NOMO-1 (cell line): ENCODE data around the gene NR3C2.

Experiments used
- DNase-seq, 2 experiments: peaks; one replicate each; lab custom pipeline; 2025; ENCODE audit not compliant: unreplicated experiment in 2 of 2; lab: John Stamatoyannopoulos, UW

NR3C2 gene

DNA sequence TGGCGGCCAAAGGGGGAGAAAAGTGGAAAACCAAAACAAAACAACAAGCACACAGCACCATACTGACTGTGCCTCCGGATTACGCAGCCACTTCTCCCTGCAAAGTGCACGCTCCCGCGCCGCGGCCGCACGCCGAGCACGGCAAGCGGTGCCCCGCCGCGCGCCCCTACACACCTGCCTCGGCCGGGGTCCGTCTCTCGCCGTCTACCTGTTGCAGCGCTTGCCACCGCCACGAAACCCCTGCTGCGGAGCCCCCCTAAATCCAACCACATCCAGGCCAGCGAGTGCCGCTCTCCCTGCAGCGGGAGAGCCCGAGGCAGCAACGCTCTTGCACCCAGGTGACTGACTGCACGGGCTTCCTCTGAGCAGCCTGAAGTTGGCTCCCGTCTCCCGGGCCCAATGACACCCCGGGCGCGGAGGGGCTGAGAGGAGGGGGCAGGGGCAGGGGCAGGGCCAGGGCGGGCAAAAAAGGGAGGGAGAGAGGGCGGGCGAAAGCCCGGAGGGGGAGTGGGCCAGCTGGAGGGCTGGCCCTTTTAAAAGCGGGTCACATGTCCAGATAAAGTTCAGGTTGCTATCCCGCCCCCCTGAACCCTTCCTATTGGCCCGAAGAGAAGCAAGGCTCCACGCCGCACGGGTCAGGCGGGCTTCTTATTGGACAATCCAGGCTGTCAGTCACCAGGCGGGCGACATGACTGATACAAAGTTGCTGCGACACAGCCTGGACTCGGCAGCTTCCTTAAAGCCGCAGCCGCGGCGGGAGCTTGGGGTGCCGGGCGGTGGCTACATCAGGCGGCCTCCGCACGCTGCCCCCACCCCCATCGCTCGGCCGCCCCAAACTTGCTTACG is at the start of gene NR3C2:
NR3C2 (minus strand) TSS at position 429 of the 846 bp plus-strand sequence.
- DNase-seq: peak; percentile 93 to 94

DNA sequence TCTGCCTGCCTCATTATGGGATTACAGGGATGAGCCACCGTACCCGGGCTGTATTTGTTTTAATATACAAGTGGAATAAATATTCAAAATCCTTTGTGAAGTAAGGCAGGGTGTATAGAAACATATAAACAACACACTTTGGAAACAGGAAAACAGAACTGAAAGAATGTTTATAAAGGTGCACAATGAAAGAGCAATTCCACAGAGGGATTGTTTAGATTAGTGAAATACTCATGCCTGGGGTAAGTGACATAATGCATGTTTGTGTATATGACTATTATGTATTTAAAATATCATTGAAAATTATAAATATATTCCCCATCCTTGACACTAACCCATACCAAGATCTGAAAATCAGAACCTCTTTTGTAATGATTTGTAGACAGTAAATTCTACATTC is 45.0 kb upstream of the NR3C2 start:
- no peak for DNase-seq

DNA sequence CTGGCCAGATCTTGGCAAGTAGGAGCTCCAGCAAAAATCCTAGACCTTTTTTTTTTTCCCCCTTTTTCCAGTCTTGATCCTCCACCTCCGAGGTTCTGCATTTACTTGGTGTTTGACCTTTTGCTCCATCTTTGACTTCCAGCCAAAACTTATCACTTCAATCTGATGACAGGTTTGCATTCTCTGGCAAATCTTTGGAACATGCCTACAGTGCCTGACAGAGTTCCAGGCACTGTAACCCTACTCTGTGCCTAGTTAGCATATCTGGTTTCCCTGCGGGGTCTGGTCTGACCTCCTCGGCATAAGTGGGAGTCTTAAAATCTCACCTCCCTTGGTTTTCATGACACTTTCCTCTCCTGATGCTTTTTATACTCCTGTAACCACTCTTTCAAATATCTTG is 39.4 kb upstream of the NR3C2 start:
- DNase-seq: no peak

DNA sequence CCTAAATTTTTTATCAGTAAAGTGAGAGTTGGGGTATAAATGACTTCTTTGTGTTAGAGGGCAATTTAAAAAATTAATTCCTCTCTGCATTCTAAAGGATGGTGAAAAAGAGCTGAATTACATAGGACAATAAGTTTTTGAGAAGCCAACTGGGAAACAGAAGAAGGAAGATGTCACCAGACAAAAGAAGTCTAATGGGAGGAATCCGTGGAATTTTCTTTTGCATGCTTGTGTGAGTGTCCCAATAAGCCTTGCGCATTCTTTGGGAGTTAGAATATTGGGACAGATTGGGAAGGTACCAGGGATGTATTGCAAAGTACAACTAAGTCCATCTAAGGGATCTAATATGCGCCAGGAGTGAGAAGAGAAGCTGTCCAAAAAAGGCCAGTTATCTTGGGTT is 35.1 kb upstream of the NR3C2 start:
- DNase-seq: no peak

DNA sequence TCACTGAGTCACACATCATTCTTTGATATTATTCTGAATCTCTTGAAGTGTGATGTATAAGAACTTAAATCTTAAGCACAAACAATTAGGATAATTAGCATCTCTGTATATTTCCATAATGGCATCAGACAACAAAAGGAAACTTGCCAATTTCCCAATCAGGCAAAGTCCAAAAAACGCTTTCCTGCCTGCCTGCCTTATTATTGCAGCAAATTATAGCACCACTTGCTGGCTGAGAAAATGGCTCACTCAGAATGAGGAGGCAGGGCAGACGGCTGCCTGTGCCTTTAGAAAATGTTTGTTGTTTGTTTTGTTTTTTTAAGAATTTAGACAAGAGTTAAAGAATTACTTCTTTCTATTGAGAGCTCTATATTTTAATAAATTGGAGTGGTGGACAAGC is 27.7 kb upstream of the NR3C2 start:
- DNase-seq: no peak

DNA sequence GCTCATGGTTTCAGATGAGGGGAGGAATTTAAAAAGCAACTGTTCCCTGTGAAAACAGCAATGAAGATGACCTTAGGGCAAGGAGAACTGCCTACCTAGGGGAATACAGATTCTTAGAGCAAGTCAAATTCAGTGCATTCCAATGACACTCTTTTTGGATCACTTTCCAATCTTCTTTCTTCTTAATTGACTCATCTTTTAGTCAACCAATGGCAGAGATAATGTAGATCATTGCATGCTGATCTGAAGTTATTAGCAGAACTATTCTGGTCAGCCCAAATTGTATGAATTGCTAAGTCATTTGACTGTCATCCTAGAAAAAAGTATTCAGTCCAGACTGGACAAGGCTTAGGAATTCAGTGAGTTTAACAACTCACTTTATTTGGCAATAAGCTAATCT is 12.6 kb upstream of the NR3C2 start:
- DNase-seq: no peak

DNA sequence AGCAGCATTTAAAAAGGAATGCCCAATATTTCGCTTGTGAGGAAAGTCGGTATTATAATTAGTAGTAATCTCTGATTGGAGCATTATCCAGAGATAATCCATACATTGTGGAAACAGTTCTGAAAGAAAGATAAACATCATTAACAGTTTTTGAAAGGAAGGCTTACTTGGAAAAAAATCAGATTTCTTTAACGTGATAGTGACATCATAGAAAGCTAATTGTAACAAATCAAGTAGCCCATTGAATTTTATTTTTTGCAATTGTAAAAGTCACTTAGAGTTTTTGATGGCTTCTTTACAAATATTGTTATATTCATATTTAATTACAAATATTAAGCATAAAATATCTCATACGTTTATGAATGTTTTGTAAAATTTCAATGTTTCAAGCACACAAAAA is 11.6 kb upstream of the NR3C2 start:
- DNase-seq: no peak

DNA sequence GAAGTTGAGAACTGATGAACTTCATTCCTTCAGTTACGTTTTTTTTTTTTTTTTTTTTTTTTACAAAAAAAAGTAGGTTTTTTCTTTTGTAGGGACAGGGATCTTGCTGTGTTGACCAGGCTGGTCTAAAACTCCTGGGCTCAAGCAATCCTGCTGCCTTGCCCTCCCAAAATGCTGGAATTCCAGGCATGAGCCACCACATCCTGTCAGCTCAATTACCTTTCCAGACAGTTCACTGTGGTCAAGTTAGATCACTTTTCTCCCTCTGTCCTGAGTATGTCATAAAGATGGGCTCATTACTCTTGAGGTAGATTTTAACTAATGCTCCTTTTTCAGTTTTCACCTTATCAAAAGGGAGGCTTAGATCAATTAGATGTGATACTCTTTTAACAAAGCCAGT is 10.8 kb upstream of the NR3C2 start:
- no peak for DNase-seq

DNA sequence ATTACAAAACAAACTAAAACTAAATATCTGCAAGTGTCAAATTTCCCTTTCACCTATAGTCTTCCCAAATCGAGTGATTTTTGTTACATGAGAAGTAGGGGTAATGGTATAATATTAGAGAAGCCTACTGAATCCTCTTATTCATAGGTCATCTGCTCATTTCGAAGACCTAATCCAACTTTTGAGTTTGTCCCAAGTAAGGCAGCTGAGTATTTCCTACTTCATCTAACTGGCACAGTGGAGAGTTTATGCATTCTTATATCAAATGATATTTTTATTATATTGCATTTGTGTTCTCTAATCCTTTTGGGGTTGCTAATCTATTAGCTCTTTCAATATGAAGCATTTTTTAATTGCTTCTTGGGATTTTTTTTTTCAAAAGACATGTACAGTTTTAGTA is 7.7 kb upstream of the NR3C2 start:
- no peak for DNase-seq

DNA sequence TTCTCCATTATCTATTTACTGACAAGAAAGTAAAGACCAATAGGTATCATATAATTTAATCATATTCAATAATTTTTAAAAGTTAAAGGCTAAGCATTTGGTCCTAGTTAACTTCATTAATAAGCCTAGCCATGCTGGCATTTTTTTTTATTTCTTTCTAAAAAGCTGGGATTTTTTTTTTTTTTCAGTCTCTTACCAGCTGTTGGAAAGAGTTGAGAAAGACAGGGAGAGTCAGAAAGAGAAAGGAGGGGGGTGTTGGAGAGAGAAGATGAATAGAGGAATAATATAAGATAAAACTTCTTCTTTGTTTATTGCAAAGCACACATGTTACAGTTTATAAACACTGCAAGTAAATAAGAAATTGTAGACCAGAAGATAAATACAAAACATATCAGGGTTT is 5.9 kb upstream of the NR3C2 start:
- DNase-seq: no peak

DNA sequence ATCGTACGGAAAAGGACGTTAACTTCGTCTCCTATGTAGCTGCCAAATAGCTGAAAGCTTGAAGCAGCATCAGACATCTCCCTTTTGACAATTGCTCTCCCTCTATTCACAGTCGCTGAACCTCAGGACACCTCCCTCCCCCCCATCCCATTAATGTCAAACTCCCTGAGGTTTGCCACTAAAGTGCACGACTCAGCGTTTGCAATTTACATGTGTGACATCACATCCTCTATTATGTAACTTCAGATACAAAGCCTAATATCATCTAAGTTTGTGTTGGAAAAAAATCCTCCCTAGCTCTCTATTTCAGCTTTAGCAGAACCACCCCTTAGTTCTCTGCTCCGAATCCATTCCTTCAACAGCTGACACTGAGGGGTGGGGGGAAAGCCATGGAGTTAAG is 5.5 kb upstream of the NR3C2 start:
- DNase-seq: no peak

DNA sequence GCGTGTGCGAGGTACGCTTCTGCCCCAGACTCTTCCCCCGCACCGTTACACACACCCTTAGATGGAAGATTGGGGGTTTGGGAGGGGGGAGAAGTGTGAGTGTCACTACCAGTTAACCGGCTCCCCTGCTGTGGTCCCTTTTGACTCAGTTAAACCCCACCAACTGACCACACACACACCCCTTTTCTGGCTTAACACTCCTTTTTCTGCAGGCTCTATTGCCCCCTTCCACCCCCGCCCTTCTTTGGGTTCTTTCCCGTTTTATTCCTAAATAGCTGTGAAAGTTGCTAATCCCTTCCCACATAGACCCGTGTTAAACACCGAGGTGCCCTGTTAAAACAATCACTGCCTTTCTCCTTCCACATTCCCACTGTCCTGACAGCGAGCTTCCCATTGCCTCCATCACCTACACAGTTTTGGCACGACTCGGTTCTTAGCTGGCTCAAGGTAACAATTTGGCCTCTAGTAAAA is 3.7 kb upstream of the NR3C2 start:
- DNase-seq: no peak

DNA sequence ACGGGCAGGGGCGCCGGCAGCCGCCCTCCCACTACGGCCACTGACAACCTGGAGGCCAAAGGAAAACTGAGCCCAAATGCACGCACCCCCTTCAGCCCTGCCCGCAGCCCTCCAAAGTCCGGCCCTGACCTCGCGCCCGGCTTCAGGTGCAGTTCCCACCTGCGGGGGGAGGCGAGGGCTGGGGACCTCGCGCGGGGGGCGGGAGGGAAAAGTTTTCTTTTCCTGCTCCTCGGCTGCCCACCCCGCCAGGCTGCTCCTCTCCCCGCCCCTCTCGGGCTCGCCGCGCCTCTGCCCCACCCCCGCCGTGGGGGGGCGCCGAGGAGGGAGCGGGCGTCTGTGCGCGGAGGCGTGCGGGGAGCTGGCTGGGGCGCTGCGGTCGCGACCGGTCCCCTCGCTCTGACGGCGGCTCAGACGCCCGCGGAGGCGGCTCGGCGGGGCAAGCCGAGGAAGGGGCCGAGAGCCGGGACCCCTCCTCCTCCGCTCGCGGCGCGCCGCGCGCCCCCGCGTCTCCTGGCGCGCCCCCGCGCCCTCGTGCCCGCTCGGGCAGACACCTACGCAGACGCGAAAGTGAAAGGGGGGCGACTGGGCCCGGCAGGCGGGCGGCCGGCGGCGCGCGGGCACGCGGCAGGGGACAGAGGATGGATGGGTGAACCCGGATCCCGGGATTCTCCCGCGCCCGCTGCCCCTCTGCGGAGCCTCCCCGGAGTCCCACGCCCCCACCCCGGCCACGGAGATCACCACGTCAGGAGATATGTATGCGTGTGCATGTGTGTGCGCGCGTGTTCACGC is 3.1 kb upstream of the NR3C2 start:
- no peak for DNase-seq

DNA sequence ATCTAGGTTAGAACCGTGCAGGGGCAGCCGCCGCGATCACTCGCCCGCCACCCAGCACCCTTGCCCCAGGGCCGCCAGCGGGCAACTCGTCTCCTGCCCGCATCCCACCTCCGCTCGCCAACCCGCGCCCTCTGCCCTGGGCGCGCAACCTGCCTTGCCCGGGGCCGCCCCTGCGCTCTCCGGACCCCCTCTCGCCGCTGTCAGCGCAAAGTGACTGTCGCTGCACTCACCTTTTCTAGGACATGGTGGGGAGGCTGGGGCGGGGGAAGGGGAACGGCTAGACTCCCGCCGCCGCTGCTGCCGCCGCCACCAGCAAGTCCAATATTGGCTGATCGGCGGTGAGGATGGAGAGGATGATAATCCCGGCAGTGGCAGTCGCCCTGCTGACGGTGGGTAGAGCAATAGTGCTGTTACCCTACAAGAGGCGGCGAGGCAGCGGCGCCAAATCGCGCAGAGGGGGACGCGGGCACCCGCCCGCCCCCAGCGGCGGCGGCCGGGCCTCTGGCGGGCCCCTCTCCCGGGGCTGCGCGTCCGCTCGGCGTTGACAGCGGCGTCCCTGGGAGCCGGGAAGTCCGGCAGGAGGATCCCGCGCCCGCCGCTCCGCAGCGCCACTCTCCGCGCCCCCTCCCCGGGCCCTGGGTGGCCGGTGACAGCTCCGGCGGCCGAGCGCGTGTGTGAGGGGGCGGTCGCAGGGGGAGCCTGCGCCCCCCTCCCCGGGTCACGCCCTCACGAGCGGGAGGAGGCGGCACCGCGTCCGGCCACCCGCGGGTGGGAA is 2.3 kb upstream of the NR3C2 start:
- no peak for DNase-seq

DNA sequence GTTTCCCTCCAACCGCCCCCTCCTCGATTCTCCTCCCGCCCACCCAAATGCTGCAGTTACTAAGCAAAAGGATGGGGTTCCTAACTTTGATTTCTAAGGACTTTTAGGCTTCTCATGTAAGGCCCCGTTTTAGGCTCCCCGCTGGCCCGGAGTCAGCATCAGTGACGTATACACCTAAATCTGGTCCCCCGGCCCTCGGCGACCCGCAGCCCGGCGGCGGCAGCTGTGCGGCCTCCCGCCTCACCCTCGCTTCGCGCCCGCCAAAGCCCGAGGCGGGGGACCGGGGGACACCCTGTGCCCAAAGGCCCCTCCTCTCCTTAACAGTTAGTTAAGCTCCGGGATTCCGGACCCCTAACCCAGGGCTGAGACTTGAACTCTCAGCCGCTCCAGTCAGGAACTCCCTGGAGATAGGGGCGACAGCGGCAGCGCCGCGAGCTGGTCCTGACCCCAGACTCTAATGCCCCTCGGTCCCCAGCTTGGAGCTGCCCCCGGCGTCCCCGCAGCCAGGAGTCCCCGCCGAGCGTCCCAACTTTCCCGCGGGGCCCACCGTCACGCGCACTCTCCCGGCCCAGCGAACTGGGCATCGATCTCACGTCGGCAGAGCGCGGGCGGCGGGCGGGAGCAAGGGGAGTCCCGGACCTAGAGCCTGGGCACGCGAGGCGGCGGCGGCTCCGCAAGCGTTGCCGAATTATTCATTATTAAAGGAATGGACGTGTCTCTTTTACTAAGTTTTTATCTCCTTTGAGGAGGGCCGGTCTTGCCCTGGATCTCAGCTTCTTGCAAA is 1.5 kb upstream of the NR3C2 start:
- no peak for DNase-seq

DNA sequence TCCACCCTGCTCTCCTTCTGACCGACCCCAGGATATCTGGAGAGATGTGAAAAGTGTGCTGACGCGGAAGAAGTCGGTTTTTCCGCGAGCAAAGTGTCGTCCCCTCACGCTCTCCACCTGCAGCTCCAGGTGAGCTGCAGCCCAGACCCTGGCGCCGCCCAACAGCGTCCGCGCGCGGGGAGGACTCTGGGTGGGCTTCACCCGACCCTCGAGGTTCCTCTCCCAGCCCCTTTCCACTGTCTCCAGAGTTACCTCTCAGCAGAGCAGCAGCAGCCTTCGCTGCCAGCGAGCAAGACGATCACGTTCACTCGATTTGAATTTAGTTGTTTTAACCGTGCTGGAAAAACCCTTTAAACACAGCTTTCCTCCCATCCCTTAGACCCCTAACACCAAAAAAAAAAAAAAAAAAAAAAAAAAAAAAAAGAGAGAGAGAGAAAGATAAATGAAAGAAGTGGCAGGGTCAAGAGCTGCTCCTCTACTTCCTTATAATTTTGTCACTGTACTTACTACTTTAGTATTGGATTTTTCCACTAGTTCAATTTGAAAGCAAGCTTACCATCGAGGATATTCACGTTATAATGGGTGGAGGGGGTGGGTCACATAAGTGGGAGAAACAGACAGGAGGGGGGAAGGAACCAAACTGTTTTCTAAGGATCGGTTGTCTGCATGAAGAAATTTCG is 758 bp upstream of the NR3C2 start:
- peak in 1 of 2 experiments; percentile 22 for DNase-seq

DNA sequence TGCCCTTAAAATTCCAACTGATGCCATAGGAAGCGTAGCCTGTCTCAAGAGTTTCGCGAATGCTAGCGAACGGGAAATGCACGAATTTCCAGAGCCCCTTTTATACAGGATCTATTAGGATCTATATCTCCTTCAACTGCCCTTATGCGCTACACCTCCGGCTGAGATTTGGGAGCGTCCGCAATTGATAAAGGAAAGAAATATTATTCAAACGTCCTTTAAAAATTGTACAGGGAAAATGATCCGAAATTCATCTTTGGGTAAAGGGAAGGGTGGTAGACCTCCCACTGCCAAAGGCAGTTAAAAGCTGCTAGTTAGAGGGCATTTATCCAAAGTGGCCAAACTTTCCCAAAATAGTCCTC is 609 bp downstream of the NR3C2 start:
- no peak for DNase-seq

DNA sequence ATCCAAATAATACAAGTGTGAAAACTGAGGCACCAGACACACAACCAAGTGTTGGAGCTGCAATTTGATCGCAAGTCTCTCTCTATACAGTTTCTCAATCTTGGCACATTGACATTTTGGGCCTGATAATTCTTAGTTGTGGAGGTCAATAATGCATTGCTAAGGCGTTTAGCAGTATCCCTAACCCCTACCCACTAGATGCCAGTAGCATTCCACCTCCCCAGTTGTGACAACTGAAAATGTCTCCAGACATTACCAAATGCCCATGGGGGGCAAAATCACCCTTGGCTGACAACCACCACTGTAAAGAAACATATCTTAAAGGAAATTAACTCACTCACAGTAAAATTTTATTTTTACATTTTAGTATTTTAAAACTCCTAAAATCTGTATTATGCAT is 4.2 kb downstream of the NR3C2 start:
- no peak for DNase-seq

DNA sequence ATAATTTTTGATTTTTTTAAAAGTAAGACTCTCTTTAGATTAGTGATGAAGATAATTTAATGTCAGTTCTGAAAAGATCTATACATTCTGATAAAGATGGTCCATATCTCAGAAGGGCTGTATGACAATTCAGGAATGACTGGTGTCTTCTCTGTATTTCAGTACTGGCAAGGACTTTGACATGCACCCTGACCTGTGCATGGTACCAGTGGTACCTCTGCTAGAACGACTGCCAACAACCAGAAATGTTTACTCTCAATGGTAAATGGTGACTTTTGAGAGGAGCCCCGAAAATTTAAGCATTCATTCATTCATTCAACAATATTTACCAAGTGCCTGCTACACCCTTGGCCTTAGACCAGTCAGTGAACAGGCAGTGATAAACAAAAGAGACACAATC is 4.8 kb downstream of the NR3C2 start:
- DNase-seq: no peak

DNA sequence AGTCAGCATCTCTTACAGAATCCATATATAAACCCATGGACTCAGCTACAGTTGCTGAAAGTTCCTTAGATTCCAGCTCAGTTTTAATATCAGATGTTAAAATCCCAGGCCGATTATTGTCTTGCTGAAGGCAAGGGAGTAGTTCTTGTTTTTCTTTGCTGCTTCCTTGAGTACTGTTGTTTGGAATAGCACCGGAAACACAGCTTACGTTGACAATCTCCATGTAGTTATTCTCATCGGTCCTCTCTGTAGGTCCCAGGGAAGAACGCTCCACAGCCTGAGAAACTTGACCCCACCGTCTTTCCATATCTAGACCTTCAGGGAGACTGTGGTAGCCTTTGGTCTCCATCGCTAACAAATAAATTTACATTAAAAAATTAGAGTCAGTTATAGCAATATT is 5.7 kb downstream of the NR3C2 start:
- DNase-seq: no peak
